ENCODE measurements around the gene PEAK1.

The PEAK1 gene

GRCh38 chr15:77416954-77417353 is 3.0 kb downstream of the PEAK1 start:
- TF ChIP-seq GABPA (IDR thresholded peaks at IDR 0.05; ENCODE audit: low read depth) (no peak), SPI1 (IDR thresholded peaks at IDR 0.05; ENCODE audit: borderline replicate concordance, low read depth) (no peak), POLR2AphosphoS5 (IDR thresholded peaks at IDR 0.05; ENCODE audit: low read depth) (no peak), REST (IDR thresholded peaks at IDR 0.05; ENCODE audit: insufficient replicate concordance, low read depth) (no peak)
- DNase-seq (ENCODE audit: low read depth in 1 of 2, low spot score in 1 of 2), result no peak
- no peaks in the 10 kb centered on the region for H3K27me3 ChIP-seq (ENCODE audit: insufficient read depth, poor library complexity, severe bottlenecking)
- no peak overlapping the region for H3K4me3 ChIP-seq (replicated peaks; ENCODE audit: insufficient read depth, low read length)
- H3K27ac ChIP-seq (replicated peaks), result no peak overlapping the region

- H3K27me3 ChIP-seq (ENCODE audit: insufficient read depth, poor library complexity, severe bottlenecking), result no peaks in the 10 kb centered on the region
- H3K27ac ChIP-seq (replicated peaks), result no peak overlapping the region
- DNase-seq (ENCODE audit: low read depth in 1 of 2, low spot score in 1 of 2), result peak in 1 of 2 experiments; percentile 4
- TF ChIP-seq POLR2AphosphoS5 (IDR thresholded peaks at IDR 0.05; ENCODE audit: low read depth) (no peak), REST (IDR thresholded peaks at IDR 0.05; ENCODE audit: insufficient replicate concordance, low read depth) (no peak)
- H3K4me3 ChIP-seq (replicated peaks; ENCODE audit: insufficient read depth, low read length), result no peak overlapping the region
Observed at GRCh38 chr15:77416148-77416455, 3.8 kb downstream of the PEAK1 start.

GRCh38 chr15:77415450-77416147 is 4.3 kb downstream of the PEAK1 start:
- Histone ChIP-seq H3K27me3 (ENCODE audit: insufficient read depth, poor library complexity, severe bottlenecking) (no peaks in the 10 kb centered on the region), H3K27ac (replicated peaks) (0 out of 2 replicates have a peak overlapping the region, but pooled peaks have one; percentile 19), H3K4me3 (replicated peaks; ENCODE audit: insufficient read depth, low read length) (no peak overlapping the region)
- TF ChIP-seq SPI1 (IDR thresholded peaks at IDR 0.05; ENCODE audit: borderline replicate concordance, low read depth), result no peak
- no peak for TF ChIP-seq POLR2AphosphoS5 (IDR thresholded peaks at IDR 0.05; ENCODE audit: low read depth)
- TF ChIP-seq REST (IDR thresholded peaks at IDR 0.05; ENCODE audit: insufficient replicate concordance, low read depth), result no peak
- no peak for TF ChIP-seq CTCF (IDR thresholded peaks at IDR 0.05; ENCODE audit: insufficient read depth, low read length)
- TF ChIP-seq GABPA (IDR thresholded peaks at IDR 0.05; ENCODE audit: low read depth), result no peak
- DNase-seq (ENCODE audit: low read depth in 1 of 2, low spot score in 1 of 2), result peak in 1 of 2 experiments; percentile 12

- Histone ChIP-seq H3K27ac (replicated peaks) (peak overlapping the region; percentile 19; the same call in 1 of the 2 replicates), H3K27me3 (ENCODE audit: insufficient read depth, poor library complexity, severe bottlenecking) (no peaks in the 10 kb centered on the region), H3K4me3 (replicated peaks; ENCODE audit: insufficient read depth, low read length) (no peak overlapping the region)
- no peak for TF ChIP-seq CTCF (IDR thresholded peaks at IDR 0.05; ENCODE audit: insufficient read depth, low read length)
- no peak for TF ChIP-seq SPI1 (IDR thresholded peaks at IDR 0.05; ENCODE audit: borderline replicate concordance, low read depth)
- TF ChIP-seq GABPA (IDR thresholded peaks at IDR 0.05; ENCODE audit: low read depth), result no peak
- no peak for TF ChIP-seq POLR2AphosphoS5 (IDR thresholded peaks at IDR 0.05; ENCODE audit: low read depth)
- no peak for TF ChIP-seq REST (IDR thresholded peaks at IDR 0.05; ENCODE audit: insufficient replicate concordance, low read depth)
- no peak for DNase-seq (ENCODE audit: low read depth in 1 of 2, low spot score in 1 of 2)
Observed at GRCh38 chr15:77414789-77415442, 5.0 kb downstream of the PEAK1 start.
